GM12878 (cell line): ENCODE measurements around the gene HEXIM1.

Experiments used
- CBFB ChIP-seq: IDR thresholded peaks from 2 replicates; pipeline ENCODE4 v1.6.1; 2016; ENCODE audit warnings: antibody characterized with exemption, low read depth
- CTCF ChIP-seq, 3 experiments: IDR thresholded peaks in 2 of 3; conservative IDR thresholded peaks in 1 of 3; 2 replicates each; pipeline ENCODE4 v1.5.1; 2011; ENCODE audit warnings: low read depth in 3 of 3, low read length in 3 of 3, mild to moderate bottlenecking in 3 of 3, control low read depth in 2 of 3, moderate library complexity in 2 of 3, inconsistent platforms in 1 of 3, mixed read lengths in 1 of 3; ENCODE audit not compliant: control insufficient read depth in 2 of 3, insufficient read depth in 1 of 3; ENCODE audit errors: extremely low read depth in 1 of 3
- HSF1 ChIP-seq: fragments of 150-350 bp; IDR thresholded peaks from 2 replicates; pipeline ENCODE4 v1.6.1; 2014; ENCODE audit warnings: mild to moderate bottlenecking, low read depth, low read length
- POLR2A ChIP-seq: IDR thresholded peaks from 2 replicates; pipeline ENCODE4 v1.6.1; 2011; ENCODE audit warnings: low read depth, mild to moderate bottlenecking, low read length
- SMC3 ChIP-seq: IDR thresholded peaks from 2 replicates; pipeline ENCODE4 v1.6.1; 2011; ENCODE audit warnings: low read length, improper control_type of control experiment, borderline replicate concordance
- SP1 ChIP-seq: IDR thresholded peaks from one replicate; pipeline ENCODE4 v1.6.1; 2011; ENCODE audit warnings: low read depth, low read length
- YBX1 ChIP-seq: fragments of 450-650 bp; IDR thresholded peaks from 2 replicates; pipeline ENCODE4 v1.6.1; 2016; ENCODE audit warnings: antibody characterized with exemption
- TF ChIP-seq, protein P1 (sequence below): IDR thresholded peaks from 2 replicates; pipeline ENCODE4 v1.6.1; 2011; ENCODE audit warnings: low read depth, low read length, improper control_type of control experiment, borderline replicate concordance

- TF ChIP-seq, protein P1, sequence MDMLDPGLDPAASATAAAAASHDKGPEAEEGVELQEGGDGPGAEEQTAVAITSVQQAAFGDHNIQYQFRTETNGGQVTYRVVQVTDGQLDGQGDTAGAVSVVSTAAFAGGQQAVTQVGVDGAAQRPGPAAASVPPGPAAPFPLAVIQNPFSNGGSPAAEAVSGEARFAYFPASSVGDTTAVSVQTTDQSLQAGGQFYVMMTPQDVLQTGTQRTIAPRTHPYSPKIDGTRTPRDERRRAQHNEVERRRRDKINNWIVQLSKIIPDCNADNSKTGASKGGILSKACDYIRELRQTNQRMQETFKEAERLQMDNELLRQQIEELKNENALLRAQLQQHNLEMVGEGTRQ = no peak
- TF ChIP-seq CTCF (IDR thresholded peaks at IDR 0.05 in 2 of 3, conservative IDR thresholded peaks at IDR 0.05 in 1 of 3; ENCODE audit: control insufficient read depth in 2 of 3, extremely low read depth in 1 of 3, insufficient read depth in 1 of 3, low read depth in 3 of 3, low read length in 3 of 3) = no peak
- no peak for TF ChIP-seq POLR2A
- no peak for TF ChIP-seq SMC3
- TF ChIP-seq HSF1 = no peak
- TF ChIP-seq SP1 = no peak
- TF ChIP-seq YBX1 = no peak
- TF ChIP-seq CBFB = no peak
These were observed 16.0 kb upstream of the HEXIM1 start, which contains the start of gene PLCD3 for GRCh38 chr17:45132320-45132571.
